AG08395 (cell line): Measurements from ENCODE around the gene ELOVL6.
"Not testable (repeated sequence)": the region's sequence is repeated elsewhere in the genome, so short reads cannot be mapped to it uniquely, and the experiment has no call there.

ENCODE experiments used
- DNase-seq: peaks from one replicate; pipeline ENCODE4 v3.0.0; 2012; ENCODE audit warnings: mixed read lengths, low spot score

Gene ELOVL6

DNA sequence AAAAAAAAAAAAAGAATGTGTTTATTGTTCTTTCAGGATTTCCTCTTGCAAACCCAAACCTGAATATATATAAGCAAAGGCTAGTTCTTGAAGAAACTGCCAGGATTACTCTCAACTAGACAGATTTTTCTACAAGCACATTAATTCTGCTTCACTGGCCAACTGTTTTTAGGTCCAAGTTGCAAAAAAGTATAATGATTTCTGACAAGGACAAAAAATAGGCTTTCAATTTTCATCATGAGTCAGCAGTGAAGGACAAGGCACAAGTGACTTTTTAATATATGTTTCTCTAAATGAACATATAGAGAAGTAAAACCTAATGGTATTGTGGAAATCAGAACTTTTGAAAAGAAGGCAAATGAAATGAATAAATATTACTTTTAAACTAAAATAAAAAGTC is 73.7 kb downstream of the ELOVL6 start:
- no peak for DNase-seq

DNA sequence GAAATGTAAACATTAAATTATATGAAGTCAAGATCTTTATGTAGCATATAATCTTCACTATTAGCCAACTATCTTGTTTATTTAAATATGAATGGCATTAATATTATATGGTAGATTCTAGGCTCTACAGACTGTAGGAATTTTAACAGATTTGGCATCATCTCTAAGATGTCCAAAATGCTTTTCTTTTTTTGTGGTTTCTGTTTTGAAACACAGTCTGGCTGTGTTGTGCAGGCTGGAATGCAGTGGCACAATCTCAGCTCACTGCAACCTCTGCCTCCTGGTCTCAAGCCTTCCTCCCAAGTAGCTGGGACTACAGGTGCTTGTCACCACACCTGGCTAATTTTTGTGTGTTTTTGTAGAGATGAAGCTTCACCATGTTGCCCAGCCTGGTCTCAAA is 76.2 kb downstream of the ELOVL6 start:
- DNase-seq = peak; percentile 2

DNA sequence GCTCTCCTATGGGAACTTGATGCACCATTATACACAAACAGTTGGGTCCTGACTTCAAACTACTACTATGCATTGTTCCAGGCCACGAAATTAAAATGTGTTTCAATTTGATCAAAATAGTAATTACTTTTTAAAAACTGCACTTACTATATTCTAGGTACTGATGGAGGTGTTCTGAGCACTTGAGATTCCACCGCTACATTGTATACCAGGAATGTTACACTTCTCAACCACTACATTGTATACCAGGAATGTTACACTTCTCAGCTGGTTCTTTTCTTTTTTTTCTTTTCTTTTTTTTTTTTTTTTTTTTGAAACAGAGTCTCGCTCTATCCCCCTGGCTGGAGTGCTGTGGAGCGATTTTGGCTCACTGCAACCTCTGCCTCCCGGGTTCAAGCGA is 77.9 kb downstream of the ELOVL6 start:
- no peak for DNase-seq

DNA sequence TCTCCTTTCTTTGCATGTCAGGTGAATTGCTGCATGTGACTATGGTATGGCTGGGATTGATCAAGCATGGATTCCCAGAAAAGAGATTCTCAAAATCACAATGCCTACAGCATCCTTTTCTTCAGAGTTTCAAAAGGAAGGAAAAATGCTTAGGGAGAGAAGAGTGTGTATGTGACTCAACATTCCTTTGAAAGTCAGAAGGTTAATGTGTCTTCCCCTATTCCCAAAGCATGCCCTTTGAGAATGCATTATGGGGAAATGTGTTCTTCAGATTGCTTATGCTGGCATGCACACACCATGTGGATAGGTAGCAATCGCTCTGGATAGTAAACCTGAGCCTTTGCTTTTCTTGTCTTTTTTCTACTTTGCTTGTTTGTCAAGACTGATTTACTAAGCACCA is 78.5 kb downstream of the ELOVL6 start:
- DNase-seq = peak; percentile 34

DNA sequence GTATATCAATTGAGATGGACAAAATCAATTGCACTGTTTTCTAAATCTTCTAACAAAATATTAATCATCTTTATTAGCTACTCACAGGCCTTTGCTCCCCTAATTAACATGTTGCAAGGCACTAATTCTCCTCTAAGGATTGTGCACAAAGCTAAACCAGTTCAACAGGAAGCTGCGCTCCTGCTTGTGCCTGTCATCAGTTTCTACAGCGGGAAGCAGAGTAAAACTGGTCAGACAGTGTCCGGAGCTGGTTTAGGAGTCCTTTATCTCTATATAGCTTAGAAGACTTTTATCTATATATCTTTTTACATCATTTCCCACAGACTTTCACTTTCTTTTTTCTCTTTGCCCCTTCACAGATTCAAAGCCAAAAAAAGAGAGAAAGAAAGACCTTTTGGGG is 79.1 kb downstream of the ELOVL6 start:
- DNase-seq = no peak

DNA sequence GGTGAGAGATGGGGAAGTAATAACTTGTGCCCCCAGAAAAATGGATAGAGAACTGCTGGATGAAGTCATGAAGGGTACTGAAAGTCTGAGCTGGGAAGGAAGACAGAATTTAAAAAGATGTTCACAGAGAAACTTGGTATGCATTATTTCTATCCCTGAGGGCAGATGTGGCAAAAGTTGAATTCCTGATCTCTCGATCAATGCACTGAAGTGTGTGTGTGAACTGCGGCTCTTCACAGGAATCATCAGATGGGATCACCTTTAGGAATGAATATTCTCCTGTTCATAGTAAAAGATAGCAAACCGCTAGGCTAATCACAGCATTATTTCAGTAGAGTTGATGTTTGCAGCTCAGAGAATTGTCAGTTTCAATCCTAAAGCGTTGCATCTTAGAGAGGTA is 86.4 kb downstream of the ELOVL6 start:
- DNase-seq = no peak

DNA sequence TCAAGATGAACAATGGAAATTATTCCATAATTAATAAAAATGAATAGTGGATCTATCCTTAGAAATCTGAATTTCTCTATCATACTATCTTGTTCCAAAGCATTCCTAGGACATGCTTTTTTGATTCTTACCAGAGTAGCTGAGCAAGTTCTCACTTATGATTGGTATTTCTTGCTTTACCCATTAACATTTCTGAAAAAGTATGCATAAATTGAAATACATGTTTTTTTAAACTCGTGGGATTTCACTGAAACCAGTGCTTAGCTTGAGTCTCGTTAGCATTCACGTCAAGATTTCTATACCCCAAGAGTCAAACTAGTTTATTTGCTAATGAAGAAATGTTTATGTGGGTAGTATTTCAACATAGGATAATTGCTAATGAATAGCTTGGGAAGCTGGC is 89.0 kb downstream of the ELOVL6 start:
- DNase-seq = no peak

DNA sequence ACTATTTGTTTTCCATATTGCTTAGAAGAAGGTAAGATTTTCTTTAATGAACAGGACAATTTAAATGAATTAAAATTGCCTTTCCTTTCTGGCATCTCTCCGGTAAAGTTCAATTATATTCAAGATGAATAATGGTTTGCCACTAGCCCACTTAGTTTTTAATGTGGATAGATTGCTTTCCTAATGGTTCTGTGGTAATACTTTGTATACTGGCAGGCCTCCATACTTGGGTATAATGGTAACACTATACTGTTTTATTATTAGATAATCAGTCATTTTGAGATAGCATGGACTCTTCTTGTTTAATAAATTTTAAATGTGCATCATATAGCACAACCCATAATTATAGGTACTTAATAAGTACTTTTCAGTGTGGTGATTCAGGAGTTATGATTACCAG is 89.5 kb downstream of the ELOVL6 start:
- DNase-seq = no peak

DNA sequence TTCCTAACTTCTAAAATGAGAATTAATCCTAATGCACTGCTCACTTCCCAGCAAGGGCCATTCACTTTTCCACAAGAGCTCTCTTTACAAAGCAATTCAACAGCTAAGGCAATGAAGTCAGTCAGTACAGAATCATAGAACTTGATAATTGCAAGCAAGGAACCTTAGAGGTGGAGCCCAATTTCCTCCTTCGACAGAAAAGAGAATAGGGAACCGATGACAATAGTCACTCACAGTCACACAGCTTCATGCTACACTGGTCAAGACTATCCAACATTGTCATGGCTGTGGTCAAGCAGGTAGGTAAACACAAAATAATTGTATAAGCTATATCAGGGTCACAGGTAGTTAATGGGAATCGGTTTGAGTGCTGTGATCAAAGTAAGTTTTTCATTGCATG is 90.0 kb downstream of the ELOVL6 start:
- no peak for DNase-seq

DNA sequence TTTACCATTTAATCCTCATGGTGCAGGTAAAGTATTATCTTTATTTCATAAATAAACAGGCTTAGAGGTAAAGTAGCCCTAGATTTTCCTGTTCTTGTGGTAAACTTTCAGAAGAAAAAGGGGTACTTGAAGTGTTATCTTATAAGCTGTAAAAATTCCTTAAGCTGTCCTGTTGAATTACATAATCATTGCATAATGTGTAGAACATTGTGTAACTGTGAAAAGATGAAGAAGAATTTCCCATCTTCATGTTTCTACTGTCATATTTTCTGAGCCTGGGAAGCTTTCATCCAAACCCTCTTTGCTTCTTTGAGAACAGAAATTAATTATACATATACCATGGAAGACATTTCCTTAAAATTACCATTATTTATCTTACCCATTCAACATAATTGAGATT is 90.5 kb downstream of the ELOVL6 start:
- DNase-seq = peak; percentile 6

DNA sequence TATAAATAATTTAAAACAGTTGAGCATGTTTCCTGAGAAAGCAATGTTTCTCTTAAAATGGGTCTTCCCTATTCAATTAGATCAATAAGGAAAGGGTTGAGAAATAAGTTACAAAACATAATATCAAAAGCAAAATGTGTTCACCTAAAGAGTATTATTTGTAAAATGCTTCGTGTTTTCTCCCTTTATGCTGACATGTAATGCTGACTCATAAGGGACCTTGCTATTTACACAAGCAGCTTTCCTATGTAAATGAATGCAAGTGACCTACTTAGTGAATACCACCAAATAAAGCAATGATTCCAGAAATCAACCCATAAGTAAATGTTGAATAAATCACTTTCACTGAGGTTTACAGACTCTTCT is 91.5 kb downstream of the ELOVL6 start:
- DNase-seq = peak; percentile 12

DNA sequence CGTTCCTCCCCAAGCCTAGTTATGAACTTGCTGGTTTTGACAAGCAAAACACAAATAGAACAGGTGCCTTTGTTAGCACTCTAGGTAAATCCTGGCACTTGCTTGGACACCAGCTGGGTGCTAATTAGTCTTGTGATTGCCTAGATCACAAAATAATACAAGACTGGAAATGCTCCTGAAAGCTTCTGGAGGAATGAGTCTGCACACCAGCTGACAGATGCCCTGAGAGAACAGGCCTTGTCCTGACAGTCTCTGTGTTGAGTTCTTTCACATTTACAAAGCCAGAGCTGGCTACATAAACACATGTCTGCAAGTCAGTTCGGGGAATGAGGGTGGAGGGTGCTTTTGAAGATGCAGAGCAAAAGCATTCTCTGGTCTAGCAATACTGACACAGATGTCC is 93.8 kb downstream of the ELOVL6 start:
- DNase-seq = no peak

DNA sequence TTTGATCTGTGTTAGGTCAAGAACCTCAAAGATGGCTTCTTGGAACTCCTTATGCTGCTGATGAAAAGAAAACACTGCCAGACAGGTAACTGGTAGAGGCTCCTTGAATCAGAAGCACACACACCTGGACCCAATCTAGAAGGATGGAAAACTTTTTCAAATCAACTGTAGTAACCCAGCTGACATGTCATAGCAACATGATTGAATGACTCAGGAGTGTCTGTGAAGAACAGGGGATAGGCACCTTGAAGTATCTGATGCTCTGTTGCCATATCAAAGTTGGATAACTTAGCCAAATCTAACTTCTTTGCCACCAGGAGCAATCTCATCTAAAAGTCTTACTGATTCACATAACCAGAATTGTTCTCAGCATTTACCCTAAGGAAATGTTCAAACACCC is 98.8 kb downstream of the ELOVL6 start:
- no peak for DNase-seq

DNA sequence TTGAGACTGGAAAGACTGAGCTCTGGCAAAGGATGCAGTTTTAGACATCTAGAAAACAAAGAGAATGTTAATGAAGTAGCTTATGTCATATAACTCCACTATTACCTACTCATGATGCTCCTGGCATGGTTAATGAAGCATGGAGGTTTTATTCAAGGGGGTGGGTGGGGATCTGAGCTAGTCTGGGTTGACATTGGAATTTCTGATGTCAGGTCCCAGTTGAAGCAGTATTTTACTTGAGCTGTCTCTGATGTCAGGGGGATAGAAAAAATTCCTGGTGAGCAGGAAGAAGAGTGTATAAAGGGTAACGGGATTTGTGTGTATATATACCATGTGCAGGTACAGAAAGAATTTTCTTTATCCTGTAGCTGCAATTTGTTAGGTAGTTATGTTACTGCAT is 102.0 kb downstream of the ELOVL6 start:
- no peak for DNase-seq

DNA sequence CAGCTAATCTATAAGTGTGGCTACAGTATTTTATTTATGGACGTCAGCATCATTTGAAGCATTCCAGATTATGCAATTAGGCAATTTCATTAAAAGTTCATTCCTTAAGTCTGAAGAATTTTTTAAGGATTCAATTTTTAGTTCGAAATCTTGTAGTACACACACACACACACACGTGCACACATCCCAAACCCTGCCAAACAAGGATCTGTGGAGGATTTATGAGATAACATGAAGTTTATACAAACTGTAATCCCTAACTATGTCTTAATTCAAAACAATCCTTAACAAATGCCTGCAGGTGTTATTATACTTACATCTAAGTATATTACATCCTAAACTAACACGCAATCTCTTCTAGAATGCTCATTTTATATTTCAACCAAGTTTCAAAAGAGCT is 105.8 kb downstream of the ELOVL6 start:
- DNase-seq = no peak

DNA sequence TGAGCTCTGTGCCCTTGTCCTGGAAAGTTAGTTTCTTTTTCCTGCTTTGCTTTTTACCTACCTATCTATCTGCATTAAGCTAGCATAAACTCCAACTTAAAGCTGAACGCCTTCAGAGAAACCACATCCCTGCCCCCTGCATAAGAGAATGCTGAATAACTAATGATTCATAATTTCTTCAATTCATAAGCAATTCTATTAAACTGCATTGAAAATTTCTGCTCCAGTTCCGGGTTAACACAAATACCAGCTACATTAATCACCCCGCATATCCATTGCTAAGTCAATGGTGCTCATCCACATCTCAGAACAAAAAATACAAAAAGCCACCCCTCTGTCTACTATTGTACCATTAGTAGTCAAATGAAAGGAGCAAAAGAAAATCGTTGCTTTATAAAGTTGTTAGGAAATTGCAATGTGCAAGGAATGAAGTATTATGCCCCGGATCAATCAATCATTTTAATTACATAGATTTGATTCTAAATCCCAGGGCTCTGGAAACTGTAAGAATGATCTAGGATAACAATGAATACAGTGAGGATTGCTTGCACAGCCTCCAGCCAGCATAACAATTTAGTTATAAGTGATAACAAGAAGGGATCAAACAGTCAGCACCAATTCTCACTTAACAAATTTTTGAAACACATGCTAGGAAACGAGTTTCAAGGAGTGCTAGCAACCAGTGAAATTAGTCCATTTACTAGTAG is 106.8 kb downstream of the ELOVL6 start:
- peak; percentile 37 for DNase-seq

DNA sequence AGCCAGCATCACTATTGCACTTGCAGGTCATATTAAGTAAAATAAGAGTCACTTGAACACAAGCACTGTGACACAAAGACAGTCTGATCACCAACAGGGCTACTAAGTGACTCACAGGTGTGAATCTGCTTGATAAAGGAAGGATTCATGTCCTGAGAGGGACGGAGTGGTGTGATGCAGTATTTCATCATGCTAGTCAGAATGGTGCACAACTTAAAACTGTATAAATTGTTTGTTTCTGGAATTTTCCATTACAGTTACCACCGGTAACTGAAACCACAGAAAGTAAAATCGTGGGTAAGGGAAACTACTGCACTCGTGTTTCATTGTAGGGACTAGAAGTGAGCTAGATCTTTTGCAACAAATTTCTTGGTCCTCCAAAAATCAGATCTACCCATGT is 109.7 kb downstream of the ELOVL6 start:
- no peak for DNase-seq

DNA sequence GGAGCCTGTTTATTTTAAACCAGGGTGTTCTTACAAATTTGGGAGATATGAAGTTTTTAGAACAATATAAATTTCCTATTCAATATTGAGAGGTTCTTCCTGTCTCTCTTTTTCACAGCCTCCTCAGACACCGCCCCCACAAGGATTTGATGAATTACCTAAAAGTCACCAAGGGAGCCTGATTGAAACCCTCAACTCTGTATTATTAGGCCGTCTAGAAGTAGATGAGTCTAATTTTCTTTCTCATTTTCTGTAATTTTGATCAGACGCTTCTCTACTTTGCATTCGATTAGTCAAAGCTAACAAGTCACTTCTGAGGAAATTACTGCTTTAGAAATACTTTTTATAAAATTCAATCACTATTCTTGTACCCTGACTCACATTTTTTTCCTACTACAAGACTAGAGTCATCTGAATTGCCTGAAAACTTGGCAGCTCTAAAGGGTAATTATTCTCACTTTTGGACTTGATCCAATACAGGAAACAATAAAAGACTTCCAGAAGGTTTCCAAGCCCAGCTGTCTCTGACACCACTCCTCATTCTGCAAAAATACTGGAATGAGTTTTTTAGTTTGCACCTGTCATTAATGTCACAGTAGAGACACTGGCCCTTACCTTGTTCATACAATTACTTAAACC is 111.2 kb downstream of the ELOVL6 start:
- DNase-seq = peak; percentile 38

DNA sequence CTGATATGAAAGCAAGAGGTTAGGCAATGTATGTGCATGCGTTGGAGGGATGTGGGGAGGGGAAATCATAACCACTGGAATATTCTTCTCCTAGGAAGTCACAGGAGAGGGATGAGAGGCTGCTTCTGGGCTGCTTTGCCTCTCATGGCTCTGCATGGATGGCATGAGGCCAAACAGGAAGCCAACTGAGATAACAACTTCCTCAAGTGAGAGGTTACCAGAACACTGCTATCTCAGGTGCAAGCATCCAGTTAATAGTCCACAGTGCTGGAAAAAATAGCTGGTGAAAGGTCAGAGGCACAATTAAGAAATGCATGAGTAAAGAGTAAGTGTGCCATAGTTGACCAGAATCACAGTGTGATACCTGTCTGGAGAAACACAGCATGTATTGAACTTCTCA is 113.3 kb downstream of the ELOVL6 start:
- DNase-seq = no peak

DNA sequence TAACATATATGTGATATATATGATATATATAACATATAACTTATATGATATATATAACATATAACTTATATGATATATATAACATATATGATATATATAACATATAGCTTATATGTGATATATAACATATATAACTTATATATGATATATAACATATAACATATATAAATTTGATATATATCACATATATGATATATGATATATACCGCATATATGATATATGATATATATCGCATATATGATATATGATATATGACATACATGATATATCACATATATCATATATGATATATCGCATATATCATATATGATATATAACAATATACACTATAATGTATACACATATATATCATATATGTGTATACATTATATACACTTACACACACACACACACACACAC is 114.3 kb downstream of the ELOVL6 start:
- no peak for DNase-seq

DNA sequence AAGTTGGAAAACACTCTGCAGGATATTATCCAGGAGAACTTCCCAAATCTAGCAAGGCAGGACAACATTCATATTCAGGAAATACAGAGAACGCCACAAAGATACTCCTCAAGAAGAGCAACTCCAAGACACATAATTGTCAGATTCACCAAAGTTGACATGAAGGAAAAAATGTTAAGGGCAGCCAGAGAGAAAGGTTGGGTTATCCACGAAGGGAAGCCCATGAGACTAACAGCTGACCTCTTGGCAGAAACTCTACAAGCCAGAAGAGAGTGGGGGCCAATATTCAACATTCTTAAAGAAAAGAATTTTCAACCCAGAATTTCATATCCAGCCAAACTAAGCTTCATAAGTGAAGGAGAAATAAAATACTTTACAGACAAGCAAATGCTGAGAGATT is 120.3 kb downstream of the ELOVL6 start:
- DNase-seq = not testable (repeated sequence)

DNA sequence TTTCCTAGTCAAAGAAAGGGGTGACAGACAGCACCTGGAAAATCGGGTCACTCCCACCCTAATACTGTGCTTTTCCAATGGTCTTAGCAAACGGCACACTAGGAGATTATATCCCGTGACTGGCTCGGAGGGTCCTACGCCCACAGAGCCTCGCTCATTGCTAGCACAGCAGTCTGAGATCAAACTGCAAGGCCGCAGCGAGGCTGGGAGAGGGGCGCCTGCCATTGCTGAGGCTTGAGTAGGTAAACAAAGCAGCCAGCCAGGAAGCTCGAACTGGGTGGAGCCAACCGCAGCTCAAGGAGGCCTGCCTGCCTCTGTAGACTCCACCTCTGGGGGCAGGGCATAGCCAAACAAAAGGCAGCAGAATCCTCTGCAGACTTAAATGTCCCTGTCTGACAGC is 121.6 kb downstream of the ELOVL6 start:
- DNase-seq = not testable (repeated sequence)

DNA sequence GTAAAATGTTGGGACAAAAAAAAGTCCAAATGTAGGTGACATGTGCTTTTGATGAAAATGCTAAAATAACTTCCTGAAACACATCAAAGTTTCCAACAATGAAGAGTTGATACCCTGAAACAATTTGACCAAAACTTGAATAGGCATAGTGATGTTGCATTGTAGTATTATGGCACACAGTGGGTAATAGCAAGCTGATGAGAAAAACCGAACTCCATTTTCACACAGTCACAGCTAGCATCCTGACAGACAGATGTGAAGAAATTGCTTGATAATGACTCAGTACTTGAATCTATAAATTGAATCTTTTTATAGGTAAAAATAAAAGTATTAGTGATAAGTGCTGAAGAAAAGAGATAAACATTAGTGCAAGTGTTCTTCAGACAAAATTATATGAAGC is 122.5 kb downstream of the ELOVL6 start:
- no peak for DNase-seq

DNA sequence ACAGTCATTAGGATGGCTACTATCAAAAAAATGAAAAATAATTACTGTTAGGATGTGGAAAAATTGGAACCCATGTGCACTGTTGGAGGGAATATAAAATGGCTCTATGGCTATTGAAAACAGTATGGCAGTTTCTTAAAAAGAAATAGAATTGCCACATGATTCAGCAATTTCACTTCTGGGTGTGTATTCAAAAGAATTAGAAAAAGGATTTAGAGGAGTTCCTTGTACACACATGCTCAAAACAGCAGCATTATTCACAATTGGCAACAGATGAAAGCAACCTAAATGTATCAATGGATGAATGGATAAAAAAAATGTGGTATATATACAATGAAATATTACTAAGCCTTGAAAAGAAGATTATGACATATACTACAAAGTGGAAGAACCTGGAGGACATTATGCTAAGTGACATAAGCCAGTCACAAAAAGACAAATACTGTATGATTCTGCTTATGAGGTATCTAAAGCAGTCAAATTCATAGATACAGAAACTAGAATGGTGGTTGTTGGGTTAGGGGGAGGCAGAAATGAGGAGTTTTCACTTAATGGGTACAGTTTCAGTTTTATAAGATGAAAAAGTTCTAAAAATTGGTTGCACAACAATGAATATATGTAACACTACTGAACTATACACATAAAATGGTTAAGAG is 123.2 kb downstream of the ELOVL6 start:
- no peak for DNase-seq
